Hematopoietic multipotent progenitor cell treated with erythropoietin and hydrocortisone succinate and interleukin-3 and kit ligand, for 6 days (in vitro differentiated cells): ENCODE results near the gene FLT1.
A peak's percentile ranks its signal among the peaks of the same experiment; 100 is the strongest.

Experiments
- DNase-seq: peaks from one replicate; pipeline ENCODE4 v3.0.0-alpha.2; 2015

FLT1 gene

DNA sequence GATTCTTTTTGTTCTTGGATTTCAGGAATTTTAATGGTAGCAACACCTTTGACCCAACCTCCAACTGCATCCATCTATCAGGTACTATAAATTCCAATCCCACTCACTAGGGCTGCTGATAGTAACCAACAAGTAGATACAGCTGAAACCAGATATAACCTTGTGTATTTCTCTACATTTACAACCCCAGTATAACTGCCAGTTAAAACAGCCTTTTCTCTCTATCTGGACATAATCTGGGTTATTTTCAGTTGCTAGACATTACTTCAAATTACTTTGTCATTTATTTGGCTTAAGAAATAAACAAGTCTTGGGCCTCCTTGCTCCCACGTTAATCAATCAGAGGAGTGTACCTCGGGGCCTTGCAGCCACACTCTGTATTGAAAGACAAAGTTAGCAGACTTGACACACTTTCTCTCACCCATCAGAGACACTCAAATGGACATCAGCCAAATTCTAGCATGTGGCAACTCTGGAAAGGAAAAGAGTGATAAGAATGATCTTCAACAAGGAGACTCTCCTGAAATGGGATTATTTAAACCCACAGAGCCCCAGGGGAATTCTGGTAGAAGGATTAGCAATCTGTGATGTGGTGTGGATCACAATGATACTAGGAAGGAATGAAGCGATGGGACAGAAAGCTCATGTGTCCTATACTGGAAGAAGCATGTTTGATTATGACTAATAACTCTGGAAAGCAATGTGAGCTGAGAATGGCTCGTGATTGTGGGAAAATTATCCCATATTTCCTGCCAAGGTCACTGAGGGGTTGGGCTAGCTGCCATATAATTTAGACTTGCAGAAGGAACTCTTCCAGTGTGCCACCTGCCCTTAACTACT, 157.5 kb downstream of the FLT1 start:
- no peak for DNase-seq

DNA sequence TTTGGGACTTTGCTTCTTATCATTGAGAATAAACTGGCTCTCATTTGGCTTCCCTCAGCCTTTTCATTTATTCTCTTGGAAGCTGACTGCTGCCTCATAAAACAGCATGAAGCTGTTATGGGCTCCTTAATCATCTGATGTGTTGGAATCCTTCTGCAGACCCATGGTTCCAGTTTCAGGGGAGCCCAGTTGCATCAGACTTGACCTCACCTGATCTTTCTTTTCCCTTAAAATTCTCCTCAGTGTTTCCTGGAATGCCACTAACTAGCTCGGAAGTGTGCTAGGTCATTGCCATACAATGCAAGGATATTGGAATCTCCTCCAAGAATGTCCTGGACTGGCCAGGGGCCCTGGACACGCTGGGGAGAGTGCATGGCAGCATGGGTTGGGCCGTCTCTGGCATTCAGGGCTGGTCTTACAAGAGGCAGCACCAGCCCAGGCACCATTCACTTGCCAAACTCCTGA, 158.7 kb downstream of the FLT1 start:
- DNase-seq: no peak

DNA sequence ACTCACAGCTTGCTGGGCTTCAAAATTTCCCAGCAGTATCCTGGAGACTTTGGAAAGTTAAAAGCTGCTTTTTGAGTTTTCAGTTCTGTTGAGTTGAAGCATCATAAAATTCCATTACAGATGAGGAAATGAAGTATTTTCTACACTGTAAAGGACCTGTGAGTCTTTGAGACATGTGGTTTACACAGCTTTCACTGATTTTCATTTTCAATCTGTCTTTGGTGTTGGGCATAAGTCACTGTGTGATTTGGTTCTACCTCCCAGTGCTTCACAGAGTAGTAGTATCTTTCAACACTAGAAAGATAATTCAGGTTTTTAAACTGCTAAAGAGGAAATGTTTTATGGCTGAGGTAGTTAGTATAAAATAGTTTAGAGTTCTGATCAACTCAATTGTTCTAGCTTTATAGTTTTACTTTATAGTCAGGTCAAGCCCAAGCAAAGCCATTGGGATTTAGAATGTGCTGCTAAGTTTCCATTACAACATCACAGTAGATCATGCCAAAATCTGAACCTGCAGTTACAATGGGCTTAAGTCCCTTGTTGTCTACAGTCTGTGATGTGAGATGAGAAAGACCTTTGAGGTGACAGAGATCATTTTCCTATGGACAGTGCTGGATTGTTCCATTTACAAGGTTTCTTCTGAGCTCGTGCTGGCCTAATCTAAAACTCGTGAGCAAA, 161.6 kb downstream of the FLT1 start:
- DNase-seq: no peak

DNA sequence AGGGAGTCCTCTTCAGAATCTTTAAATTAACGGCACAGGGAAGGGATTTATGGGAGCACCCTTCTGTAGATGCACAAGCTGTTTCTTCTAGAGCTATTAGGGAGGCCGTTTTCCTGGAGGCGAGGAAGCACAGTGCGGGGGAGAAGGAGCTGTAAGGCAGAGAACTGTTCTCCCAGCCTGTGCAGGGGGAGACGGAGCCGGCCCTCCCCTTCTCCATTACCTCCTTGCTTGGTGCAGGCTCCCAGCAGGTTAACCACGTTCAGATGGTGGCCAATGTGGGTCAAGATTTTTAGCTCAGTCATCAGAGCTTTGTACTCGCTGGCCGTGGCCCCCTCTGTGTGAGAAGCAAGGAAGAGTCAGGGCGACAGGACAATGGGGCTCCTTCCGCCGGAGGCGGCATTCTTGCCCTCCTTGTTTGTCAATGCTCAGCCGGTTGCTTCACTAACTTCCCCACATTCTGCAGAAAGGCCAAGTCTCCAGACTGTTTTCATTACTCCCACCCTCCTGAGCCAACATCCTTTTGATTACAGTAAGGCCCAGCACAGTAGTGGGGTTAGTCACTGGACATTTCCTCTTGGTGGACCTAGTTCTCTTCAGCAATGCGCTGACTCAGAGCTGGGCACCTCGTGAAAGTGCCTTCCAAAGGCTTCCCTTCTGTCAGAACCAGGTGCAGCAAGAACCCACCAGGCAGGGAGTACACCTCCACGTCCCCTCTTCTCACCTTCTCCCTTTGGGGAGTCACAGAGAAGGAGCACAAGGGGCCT, 165.4 kb downstream of the FLT1 start:
- no peak for DNase-seq

DNA sequence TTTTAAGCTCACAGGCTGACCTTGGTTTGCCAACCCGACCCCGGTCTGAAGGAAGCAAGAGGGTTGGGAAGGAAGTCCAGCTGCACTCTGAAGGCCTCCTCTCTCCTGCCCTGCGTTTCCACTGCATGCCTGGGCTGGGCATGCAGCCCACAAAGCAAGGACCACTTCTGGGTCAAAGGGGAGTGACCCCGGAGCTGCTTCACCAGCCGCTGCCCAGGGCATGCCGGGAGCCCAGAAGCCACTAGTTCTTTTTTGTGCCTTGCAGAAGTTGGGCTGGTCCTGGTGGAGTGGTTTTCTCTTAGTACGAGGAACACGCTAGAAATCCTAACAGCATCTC, 166.7 kb downstream of the FLT1 start:
- no peak for DNase-seq

DNA sequence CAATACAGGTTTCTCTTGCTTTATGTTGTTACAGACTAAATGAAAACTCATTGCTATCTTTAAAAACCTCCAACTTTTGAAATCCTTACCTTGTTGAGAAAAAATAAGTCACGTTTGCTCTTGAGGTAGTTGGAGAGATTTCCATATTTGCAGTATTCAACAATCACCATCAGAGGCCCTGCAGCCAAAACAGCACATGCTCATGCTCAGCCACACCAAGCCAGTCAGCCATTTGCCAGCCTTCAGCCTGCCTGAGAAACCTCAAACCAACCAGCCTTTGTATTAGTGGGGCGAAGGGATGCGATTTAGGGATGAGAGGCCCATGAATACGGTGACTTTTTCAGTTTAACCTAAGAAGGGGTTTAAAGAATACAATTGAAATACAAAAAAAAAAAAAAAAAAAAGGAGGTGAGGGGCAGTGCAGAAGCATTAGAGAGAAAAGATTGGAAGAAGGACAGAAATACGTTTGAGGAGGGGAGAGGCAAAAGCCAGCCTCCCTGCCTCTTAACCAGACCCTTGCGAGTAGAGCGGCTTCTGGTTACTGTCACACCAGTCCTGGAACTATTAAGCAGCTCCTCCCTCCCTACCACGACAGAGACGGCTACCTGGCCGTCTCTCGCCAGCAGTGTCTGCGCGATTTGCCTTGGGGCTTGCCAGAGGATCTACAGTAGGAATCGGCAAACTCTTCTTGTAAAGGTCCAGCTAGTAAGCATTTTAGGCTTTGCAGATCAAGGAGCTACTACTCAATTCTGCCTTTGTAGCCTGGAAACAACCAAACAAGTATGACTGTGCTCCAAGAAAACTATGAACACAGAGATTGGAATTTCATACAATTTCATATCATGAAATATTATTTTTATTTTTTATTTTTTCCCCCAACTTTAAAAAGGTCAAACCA, 167.3 kb downstream of the FLT1 start:
- no peak for DNase-seq

DNA sequence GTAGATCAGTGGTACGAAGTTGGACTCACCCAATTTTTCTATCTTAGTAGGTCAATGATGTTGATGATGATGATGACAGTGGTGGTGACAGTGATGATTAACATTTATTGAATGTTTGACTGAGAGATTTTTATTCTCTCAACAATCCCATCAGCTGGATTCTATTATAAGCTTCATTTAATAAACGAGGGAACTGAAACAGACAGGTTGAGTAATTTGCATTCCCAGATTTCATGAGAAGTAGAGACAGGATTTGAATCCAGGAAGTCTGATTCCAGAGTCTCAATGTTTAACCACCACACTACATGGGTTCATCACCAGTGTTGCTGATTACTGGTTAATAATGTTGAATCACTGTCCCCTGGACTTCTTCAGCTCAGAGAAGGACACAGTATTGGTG, 168.9 kb downstream of the FLT1 start:
- DNase-seq: no peak

DNA sequence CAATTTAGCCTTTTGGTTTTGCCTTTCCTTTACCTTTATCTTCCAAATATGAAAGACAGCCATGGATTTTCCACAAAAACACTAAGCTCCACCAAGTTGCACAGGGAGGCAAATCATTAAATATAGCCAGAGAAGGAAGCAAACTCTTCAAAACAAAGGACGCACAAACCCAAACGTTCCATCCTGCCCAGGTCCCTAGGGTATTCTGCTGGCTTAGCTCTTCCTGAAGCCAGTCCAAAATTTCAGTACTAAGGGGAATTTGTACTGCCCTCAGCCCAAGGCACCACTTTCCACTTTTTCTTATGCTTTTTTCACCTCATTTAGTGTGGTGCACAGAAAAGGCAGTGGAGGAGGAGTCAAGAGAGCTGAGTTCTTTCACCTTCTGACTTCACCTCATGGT, 169.9 kb downstream of the FLT1 start:
- no peak for DNase-seq

DNA sequence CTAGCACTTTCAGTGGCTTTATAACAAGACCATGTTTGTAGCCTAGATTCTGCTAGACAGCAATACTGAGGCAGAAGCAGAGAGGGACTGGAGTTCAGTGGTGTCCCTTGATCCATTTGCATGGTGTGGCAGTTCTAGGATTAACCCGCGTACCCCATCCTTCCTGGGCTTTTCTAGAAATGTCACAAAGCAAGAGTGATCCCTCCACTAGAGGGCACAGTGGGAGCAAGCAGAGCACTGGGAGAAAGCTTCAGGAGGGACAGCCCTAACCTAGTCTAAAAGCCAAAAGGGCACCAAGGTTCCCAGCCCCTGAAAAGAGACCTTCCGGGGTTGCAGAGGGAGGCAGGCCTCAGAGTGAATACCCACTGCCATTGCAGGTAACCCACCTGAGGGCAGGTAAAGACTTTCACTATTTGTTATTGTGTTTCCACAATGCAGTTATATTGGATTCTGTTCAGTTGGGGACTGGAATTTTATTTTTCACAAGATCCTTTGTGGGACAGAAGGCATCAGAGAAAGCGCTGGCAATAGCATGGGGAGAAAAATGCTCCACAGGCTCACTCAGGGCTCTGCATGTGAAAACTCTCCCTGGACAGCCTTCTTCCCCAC, 170.6 kb downstream of the FLT1 start:
- peak; percentile 86 for DNase-seq

DNA sequence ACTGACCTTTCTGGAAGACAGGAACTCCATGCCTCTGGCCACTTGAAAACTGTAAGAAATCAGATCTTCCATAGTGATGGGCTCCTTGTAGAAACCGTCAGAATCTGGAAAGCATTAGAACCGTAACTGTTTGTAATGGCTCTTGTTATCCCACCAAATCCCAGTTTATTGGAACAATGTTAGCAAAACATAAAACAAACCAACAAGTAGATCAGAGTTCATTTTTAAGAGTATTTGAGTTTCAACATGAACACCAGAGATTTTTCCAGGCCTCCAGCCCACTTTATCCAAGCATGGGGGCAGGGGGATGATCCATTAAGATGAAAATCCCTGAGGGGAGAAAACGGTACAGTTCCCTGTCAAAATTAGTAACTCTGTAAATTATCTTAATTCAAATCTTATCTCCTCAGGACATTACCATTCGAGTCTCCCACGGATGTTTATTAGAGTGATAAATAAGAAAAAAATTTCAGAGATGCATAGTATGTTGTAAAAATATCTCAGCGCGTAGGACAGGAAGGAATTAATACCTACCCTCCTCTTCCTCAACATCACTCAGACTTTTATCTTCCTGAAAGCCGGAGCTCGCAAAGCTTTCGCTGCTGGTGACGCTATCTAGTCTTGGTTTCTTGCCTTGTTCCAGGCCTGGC, 172.5 kb downstream of the FLT1 start:
- no peak for DNase-seq

DNA sequence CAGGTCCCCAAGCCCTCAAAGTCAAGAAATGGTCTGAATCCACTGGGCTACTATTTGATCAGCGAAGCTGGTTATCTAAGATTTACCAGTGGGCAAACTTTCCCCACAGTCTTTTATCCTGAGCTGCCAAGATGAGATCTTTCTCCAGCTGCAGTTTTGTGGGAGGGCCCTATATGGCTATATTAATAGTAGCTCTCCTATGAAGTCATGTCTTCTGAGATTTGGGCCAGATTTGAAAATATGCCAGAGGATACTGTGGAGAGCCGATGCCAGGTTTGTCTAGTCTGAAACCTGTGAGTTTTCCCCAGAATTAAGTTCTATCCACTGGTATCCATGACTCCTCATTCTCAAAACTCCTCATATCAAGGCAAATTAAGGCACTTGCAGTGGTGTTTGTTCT, 173.2 kb downstream of the FLT1 start:
- no peak for DNase-seq

DNA sequence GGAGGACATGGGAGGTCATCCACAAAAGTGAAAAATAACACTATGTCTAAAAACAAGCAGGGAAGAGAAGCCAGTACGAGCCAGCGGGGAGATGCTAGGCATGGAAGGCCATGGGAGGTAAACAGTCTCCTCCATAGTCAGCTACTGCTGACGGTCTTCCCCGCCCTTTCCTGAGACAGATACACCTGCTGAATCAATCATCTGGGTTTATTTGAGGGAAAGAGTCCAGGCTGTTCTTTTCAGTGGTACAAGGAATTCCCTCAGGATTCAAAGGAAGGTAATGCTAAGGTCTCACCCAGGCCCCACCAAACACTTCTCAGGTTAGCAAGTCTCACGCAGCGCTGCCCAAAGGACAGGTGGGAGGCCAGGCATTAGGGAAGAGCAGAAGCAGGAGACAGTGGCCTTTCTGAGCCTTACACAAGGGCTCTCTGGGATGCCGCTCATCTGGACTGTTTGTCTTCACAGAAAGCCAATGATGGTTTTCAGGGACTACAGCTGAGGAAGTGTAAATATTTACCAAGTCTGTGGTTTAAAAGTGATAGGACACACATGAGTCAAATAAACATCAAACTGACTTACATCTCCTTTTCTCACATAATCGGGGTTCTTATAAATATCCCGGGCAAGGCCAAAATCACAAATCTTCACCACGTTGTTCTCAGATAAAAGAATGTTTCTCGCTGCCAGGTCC, 173.9 kb downstream of the FLT1 start:
- no peak for DNase-seq

DNA sequence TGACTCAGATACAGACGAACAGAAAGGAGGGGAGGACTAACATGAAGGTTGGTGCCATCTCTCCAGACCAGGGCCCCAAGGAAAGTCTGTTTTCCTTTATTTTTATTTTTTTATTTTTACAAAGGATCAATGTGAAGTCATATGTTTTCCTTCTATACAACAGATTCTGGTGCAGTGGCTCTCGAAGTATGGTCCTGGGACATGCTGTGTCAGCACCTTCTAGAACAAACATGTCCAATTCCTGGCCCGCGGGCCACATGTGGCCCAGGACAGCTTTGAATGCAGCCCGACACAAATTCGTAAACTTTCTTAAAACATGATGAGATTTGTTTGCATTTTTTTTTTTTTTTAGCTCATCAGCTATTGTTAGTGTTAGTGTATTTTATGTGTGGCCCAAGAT, 174.7 kb downstream of the FLT1 start:
- DNase-seq: no peak

DNA sequence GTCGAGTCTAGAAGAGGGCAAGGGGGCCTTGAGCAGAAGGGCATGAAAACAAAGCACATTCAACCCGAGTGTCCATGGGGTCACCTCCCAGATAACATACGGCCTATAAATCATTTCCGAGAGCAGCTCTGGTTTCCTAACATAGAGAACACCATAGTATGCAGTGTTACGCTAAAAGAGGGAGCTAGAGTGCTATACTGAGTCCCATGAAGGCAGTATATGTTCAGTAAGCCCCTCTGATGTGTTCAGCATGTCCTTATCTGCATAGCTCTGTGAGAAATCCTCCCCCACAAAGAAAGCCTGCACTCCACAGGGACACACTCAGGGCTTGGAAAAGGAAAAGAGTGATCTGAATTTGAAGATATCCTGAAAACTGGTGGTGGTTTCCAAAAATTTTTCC, 175.4 kb downstream of the FLT1 start:
- DNase-seq: no peak

DNA sequence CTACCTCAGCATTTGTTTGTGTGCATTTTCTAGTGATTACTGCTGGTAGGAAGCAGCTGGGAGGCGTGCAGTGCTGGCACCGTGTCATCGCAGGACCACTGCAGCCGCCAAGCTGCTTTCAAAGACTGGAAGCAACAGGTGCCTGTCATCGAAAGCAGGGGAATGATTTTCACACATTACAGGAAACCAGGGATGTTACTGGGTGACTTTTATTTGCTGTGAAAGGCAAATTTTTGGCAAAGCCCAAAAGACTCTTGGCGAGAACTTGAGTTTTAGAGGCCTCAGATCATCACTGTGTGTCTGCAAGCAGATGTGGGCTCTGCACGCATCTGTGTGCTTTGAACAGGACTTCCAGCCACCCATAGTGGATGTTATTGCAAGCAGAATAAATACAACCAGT, 176.4 kb downstream of the FLT1 start:
- DNase-seq: no peak

DNA sequence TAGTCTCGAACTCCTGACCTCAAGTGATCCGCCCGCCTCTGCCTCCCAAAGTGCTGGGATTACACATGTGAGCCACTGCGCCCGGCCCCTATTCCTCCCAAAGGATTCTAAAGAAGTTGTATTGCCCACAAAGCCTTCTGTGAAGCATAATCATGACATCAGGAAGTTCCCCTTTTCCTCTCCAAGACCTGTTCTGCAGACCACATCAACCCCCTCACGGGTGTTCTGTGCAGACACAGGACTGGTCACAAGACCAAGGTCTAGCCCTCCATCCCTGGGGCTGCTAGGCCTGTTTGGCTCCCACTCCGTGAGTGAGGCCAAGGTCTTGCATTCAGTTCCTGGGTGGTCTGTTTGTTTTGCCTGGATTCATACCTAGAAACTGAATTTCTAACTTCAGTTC, 178.1 kb downstream of the FLT1 start:
- peak; percentile 40 for DNase-seq

DNA sequence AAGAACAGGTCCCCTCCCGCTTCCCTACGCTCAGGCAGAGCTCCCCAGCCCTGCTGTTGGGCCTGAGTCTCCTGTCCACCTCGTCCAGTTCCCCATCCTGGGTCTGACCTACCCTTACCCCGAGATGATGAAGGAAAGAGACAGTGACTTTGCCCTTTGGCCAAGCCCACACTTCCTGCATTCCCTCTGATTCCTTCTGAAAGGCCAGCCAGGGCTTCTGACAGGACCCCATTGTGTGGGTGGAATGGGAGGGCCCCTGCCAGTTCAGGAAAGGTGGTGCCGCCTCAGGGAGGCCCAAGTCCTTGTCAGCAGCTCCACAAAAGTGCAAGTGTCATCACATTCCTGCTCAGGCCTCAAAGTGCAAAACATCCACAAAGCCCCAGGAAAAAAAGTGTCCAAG, 178.8 kb downstream of the FLT1 start:
- DNase-seq: no peak

DNA sequence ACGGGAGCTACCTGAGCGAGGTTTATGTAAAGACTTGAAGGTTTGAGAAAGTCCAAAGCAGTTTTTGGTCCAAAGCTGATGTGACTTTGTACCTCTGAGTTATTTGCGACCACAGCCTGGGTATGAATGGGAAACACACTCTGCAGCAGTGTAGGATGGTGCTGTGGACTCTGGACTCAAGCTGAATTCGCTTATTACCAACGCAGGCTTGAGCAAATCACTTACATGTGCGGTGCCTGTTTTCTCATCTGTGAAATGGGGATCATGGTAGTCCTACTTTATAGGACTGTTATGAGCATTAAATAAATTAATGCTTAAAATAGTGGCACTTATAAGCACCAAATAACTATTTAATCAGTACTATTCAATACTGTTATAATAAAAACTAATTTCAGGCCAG, 180.0 kb downstream of the FLT1 start:
- DNase-seq: no peak

DNA sequence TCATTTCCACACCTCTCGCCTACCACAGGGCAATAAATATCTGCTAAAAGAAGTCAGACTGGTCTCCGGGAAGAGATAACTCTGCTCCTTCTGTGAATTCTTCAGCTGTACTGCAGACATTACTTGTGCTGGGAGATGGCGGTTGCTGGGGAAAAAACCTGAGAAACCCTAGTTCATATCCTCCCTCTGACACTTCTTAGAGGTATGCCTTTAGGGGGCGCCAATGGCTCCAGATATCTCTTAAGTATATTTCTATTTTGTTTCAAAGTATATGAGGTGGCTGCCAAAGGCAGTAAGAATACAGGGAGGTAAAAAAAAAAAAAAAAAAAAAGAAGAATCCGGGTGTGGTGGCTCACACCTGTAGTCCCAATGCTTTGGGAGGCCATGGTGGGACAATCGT, 181.3 kb downstream of the FLT1 start:
- DNase-seq: peak; percentile 74

DNA sequence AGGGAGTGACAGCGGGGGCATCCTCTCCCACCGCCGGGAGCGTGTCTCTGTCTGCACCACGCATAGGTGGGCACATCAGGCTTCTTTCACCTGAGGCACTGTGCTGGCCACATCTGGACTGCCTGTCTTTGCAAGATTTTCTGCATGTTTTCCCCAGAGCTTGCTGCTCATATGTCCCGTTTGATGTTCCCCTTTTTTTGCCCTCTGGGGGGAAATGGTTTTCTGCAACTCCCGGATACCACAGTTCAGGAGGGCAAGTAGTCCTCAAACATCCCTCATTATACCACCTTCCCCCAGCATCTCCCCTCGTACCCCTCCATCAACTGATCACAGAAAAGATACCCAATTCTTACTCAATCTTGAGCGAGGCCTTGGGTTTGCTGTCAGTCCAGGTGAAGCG, 188.6 kb downstream of the FLT1 start:
- DNase-seq: no peak

DNA sequence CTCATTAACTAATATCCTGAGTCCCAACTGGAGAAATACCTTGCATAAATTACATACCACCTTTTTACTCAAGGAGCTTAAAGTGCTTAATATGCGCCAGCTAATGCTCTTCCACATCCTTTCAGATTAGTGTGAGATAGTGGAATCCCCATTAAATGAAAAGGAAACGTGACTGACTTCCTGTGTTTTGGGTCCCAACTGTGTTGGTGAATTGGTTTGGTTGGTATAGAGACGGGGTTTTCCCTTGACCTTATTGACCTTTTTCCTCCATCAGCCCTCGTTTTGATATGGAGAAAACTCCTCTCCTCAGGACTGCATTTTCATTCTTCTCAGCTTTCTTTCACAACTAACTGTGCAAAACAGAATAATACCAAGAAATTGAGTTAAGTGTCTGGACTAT, 193.1 kb downstream of the FLT1 start:
- DNase-seq: no peak
